ENCODE results near the gene RASAL2. TPM values are rescaled to one million over a fixed set of nuclear protein-coding genes. Genes with fewer than 3 reads are reported as not detected.
A peak's percentile ranks its signal among the peaks of the same experiment; 100 is the strongest.

The RASAL2 gene
- polyA plus RNA-seq, 2 of the 4 experiments (the other 2 are of a cell fraction) = 7.1 to 17.6 TPM

- H3K9me3 ChIP-seq = no peaks in the 10 kb centered on the region
- ATAC-seq (no peak), FAIRE-seq (no peak), DNase-seq (ENCODE audit: low read depth in 1 of 2, low spot score in 1 of 2) (no peak)
- H3K4me1 ChIP-seq = peaks cover 12% of the 10 kb centered on the region; the same call in 2 of the 3 replicates
- no peak for TF ChIP-seq CBX2 (IDR thresholded peaks at IDR 0.05; ENCODE audit: borderline replicate concordance, low read depth)
- ChIA-PET CTCF (no interaction called here), POLR2A (no interaction called here)
- H3K27ac ChIP-seq = no peak overlapping the region
- H3K4me3 ChIP-seq = no peak overlapping the region
- H3K4me2 ChIP-seq = no peak overlapping the region
- 95% methylated on average over 2 of the region's 2 CpGs for WGBS (ENCODE audit: missing lambda C conversion rate)
These were observed 52.5 kb downstream of the RASAL2 start for GRCh38 chr1:178146436-178146835.

GRCh38 chr1:178150610-178151009 lies 56.7 kb downstream of the RASAL2 start:
- FAIRE-seq = no peak
- H3K4me2 ChIP-seq = no peak overlapping the region
- H3K4me1 ChIP-seq = peaks cover 6% of the 10 kb centered on the region
- no peak overlapping the region for H3K4me3 ChIP-seq
- ChIA-PET CTCF (interaction anchor here (1.6 kb wide), 1 partner anchor 61 kb away, joined by 3 read pairs; no protein-coding TSS in a partner anchor), POLR2A (no interaction called here)
- no peak for ATAC-seq
- no peaks in the 10 kb centered on the region for H3K9me3 ChIP-seq
- no peak for DNase-seq (ENCODE audit: low read depth in 1 of 2, low spot score in 1 of 2)
- no peak overlapping the region for H3K27ac ChIP-seq
- TF ChIP-seq GATA3 (IDR thresholded peaks at IDR 0.05; ENCODE audit: borderline replicate concordance) = no peak
- WGBS (ENCODE audit: missing lambda C conversion rate) = 0% methylated on average over 1 of the region's 1 CpG

- 100% methylated on average over 1 of the region's 1 CpG for WGBS (ENCODE audit: missing lambda C conversion rate)
- FAIRE-seq = no peak
- no peak; a peak in 1 of 6 replicates for ATAC-seq
- DNase-seq (ENCODE audit: low read depth in 1 of 2, low spot score in 1 of 2) = no peak
- H3K27ac ChIP-seq = no peak overlapping the region
- ChIA-PET POLR2A (no interaction called here), CTCF (interaction anchor here (0.6 to 1.6 kb wide), 3 partner anchors 29 to 131 kb away, joined by 3 read pairs; no protein-coding TSS in a partner anchor)
- H3K4me3 ChIP-seq = no peak overlapping the region
- peaks cover 17% of the 10 kb centered on the region for H3K4me1 ChIP-seq
- H3K4me2 ChIP-seq = no peak overlapping the region
- no peak for TF ChIP-seq ELK1 (IDR thresholded peaks at IDR 0.05; ENCODE audit: low read depth, low read length)
- TF ChIP-seq RNF2 (IDR thresholded peaks at IDR 0.05; ENCODE audit: borderline replicate concordance, low read depth) = no peak
- TF ChIP-seq KDM5A (IDR thresholded peaks at IDR 0.05) = no peak
- no peak for TF ChIP-seq FOXS1 (CRISPR knock-in tag; IDR thresholded peaks at IDR 0.05)
- TF ChIP-seq JUNB (IDR thresholded peaks at IDR 0.05) = no peak
- TF ChIP-seq HDAC2 (IDR thresholded peaks at IDR 0.05) = no peak
- TF ChIP-seq CBX8 (IDR thresholded peaks at IDR 0.05) = no peak
- no peaks in the 10 kb centered on the region for H3K9me3 ChIP-seq
These were observed 57.9 kb downstream of the RASAL2 start for GRCh38 chr1:178151831-178152230.

- no peak overlapping the region for H3K4me3 ChIP-seq
- FAIRE-seq (peak; percentile 46), DNase-seq (ENCODE audit: low read depth in 1 of 2, low spot score in 1 of 2) (no peak), ATAC-seq (peak in 1 of 2 experiments; percentile 30; a peak in 2 of 6 replicates)
- H3K9me3 ChIP-seq = no peaks in the 10 kb centered on the region
- peak overlapping the region; percentile 23 for H3K4me2 ChIP-seq
- ChIA-PET CTCF (interaction anchor here (0.7 to 1.0 kb wide), 3 partner anchors 62 to 184 kb away, joined by 3 read pairs; partner anchors contain the start of gene RASAL2), POLR2A (interaction anchor here (0.7 kb wide), 2 partner anchors 43 to 63 kb away, joined by 4 to 7 read pairs; no protein-coding TSS in a partner anchor)
- peaks cover 17% of the 10 kb centered on the region for H3K4me1 ChIP-seq
- no peak for TF ChIP-seq HMGXB4 (CRISPR knock-in tag; IDR thresholded peaks at IDR 0.05; ENCODE audit: borderline replicate concordance)
- 0 out of 2 replicates have a peak, but pooled peaks have one; percentile 22 for TF ChIP-seq FOSB (CRISPR knock-in tag; IDR thresholded peaks at IDR 0.05)
- TF ChIP-seq E2F6 (IDR thresholded peaks at IDR 0.05; ENCODE audit: borderline replicate concordance, low read depth) = no peak
- TF ChIP-seq CHD2 (IDR thresholded peaks at IDR 0.05; ENCODE audit: low read length, partially characterized antibody) = no peak
- 53% methylated on average over 6 of the region's 6 CpGs for WGBS (ENCODE audit: missing lambda C conversion rate)
- peak overlapping the region in 1 of 2 experiments; percentile 26; a peak in 1 of 6 replicates for H3K27ac ChIP-seq
These were observed 61.8 kb downstream of the RASAL2 start for GRCh38 chr1:178155481-178156255.

Data from A549 (cell line).